H1 (cell line): ENCODE measurements around the gene SPDEF. TPM values are rescaled to one million over a fixed set of nuclear protein-coding genes. Genes with fewer than 3 reads are reported as not detected.

Experiments
- CTCF ChIA-PET: fragments of 300-600 bp; sonication (Branson Sonifier 250); formaldehyde crosslinking; loops from one replicate; lab custom pipeline; 2021; ENCODE audit not compliant: partially characterized antibody; lab: Charles Lee
- POLR2A ChIA-PET: fragments of 300-600 bp; sonication (Branson Sonifier 250); formaldehyde crosslinking; loops from one replicate; lab custom pipeline; 2021; ENCODE audit warnings: inconsistent platforms; ENCODE audit not compliant: partially characterized antibody; lab: Charles Lee
- DNase-seq, 2 experiments: peaks; one replicate each; pipeline versions ENCODE4 v3.0.0 to v3.0.0-alpha.2; 2010 to 2022; ENCODE audit warnings: low spot score in 2 of 2, low read depth in 1 of 2, mixed read lengths in 1 of 2
- FAIRE-seq: peaks from 2 replicates; lab custom pipeline; 2011; peaks lifted over from hg19 to GRCh38; lab: Jason Lieb, UNC
- H2AFZ ChIP-seq: 2 replicates; pipeline ENCODE4 v1.8.1; 2012; ENCODE audit warnings: low read length, inconsistent platforms
- H2AK5ac ChIP-seq: 2 replicates; pipeline ENCODE4 v1.6.1; 2013; ENCODE audit warnings: low read depth, low read length
- H2BK120ac ChIP-seq: replicated peaks from 2 replicates; pipeline ENCODE3; 2013; ENCODE audit warnings: low read depth, low read length, inconsistent platforms
- H2BK12ac ChIP-seq: 2 replicates; pipeline ENCODE4 v1.6.1; 2013; ENCODE audit warnings: low read depth, low read length
- H2BK15ac ChIP-seq: 2 replicates; pipeline ENCODE4 v1.6.1; 2013; ENCODE audit warnings: low read length
- H2BK20ac ChIP-seq: 2 replicates; pipeline ENCODE4 v1.6.1; 2013; ENCODE audit warnings: low read length
- H2BK5ac ChIP-seq: 2 replicates; pipeline ENCODE4 v1.6.1; 2013; ENCODE audit warnings: low read depth, low read length
- H3K14ac ChIP-seq: 2 replicates; pipeline ENCODE4 v1.6.1; 2013; ENCODE audit warnings: inconsistent platforms; ENCODE audit not compliant: insufficient read length
- H3K18ac ChIP-seq: 2 replicates; pipeline ENCODE4 v1.6.1; 2013; ENCODE audit warnings: low read length; ENCODE audit errors: extremely low read depth
- H3K23ac ChIP-seq: 2 replicates; pipeline ENCODE4 v1.6.1; 2013; ENCODE audit warnings: inconsistent platforms; ENCODE audit not compliant: insufficient read length
- H3K23me2 ChIP-seq: 2 replicates; pipeline ENCODE4 v1.6.1; 2013; ENCODE audit warnings: low read depth, low read length
- H3K27ac ChIP-seq: 2 replicates; pipeline ENCODE4 v1.6.1; 2011; ENCODE audit warnings: low read depth, low read length, inconsistent platforms
- H3K27me3 ChIP-seq, 4 experiments: replicated peaks in 1 of 4; 1 replicate in 1 of 4; 2 replicates in 3 of 4; pipeline versions ENCODE4 v1.6.1 to v1.8.1; 2011 to 2013; ENCODE audit warnings: low read length in 3 of 4, mild to moderate bottlenecking in 3 of 4, inconsistent platforms in 2 of 4, mixed read lengths in 2 of 4, moderate library complexity in 1 of 4; ENCODE audit not compliant: control insufficient read depth in 3 of 4, insufficient read depth in 3 of 4; ENCODE audit errors: extremely low read depth in 1 of 4
- H3K36me3 ChIP-seq, 4 experiments: 2 replicates each; pipeline versions ENCODE4 v1.6.1 to v1.8.1; 2011 to 2013; ENCODE audit warnings: mild to moderate bottlenecking in 4 of 4, low read length in 3 of 4, moderate library complexity in 2 of 4, control low read depth in 1 of 4, inconsistent platforms in 1 of 4; ENCODE audit not compliant: insufficient read depth in 4 of 4, control insufficient read depth in 2 of 4
- H3K4ac ChIP-seq: replicated peaks from 2 replicates; pipeline ENCODE3; 2013; ENCODE audit warnings: low read length, low read depth, mixed read lengths, inconsistent platforms; ENCODE audit not compliant: insufficient read length
- H3K4me1 ChIP-seq, 4 experiments: replicated peaks in 1 of 4; 1 replicate in 1 of 4; 2 replicates in 3 of 4; pipeline versions ENCODE4 v1.6.1 to v1.8.1; 2011 to 2013; ENCODE audit warnings: low read length in 3 of 4, inconsistent platforms in 2 of 4, mixed read lengths in 1 of 4; ENCODE audit not compliant: insufficient read depth in 4 of 4, control insufficient read depth in 3 of 4
- H3K4me2 ChIP-seq, 2 experiments: 2 replicates each; pipeline versions ENCODE4 v1.6.1 to v1.8.1; 2011 to 2013; ENCODE audit warnings: low read depth in 2 of 2, low read length in 2 of 2, control low read depth in 1 of 2, inconsistent platforms in 1 of 2, mild to moderate bottlenecking in 1 of 2; ENCODE audit not compliant: insufficient read depth in 1 of 2
- H3K4me3 ChIP-seq, 4 experiments: fragments of 200-600, 300-600 bp in 1 of 4; sonication (generic), shearing (Covaris generic), sonication (Bioruptor Twin) in 1 of 4; 2 replicates each; pipeline versions ENCODE4 v1.5.1 to v1.8.1; 2011 to 2016; ENCODE audit warnings: low read length in 4 of 4, low read depth in 3 of 4, control low read depth in 2 of 4, inconsistent platforms in 2 of 4, mild to moderate bottlenecking in 2 of 4, mixed read lengths in 1 of 4, moderate library complexity in 1 of 4; ENCODE audit not compliant: insufficient read depth in 2 of 4; ENCODE audit errors: extremely low read depth in 1 of 4
- H3K56ac ChIP-seq: replicated peaks from 2 replicates; pipeline ENCODE3; 2013; ENCODE audit warnings: low read depth, mild to moderate bottlenecking, mixed read lengths, low read length, inconsistent platforms; ENCODE audit not compliant: insufficient read length
- H3K79me1 ChIP-seq: 2 replicates; pipeline ENCODE4 v1.6.1; 2013; ENCODE audit warnings: low read depth, low read length, control low read depth
- H3K79me2 ChIP-seq, 2 experiments: 2 replicates each; pipeline versions ENCODE4 v1.6.1 to v1.8.1; 2012 to 2013; ENCODE audit warnings: low read length in 2 of 2, mild to moderate bottlenecking in 2 of 2, inconsistent platforms in 1 of 2; ENCODE audit not compliant: insufficient read depth in 2 of 2, control insufficient read depth in 1 of 2
- H3K9ac ChIP-seq, 4 experiments: replicated peaks in 1 of 4; 1 replicate in 1 of 4; 2 replicates in 3 of 4; pipeline versions ENCODE4 v1.6.1 to v1.8.1; 2011 to 2013; ENCODE audit warnings: low read depth in 3 of 4, low read length in 3 of 4, control low read depth in 2 of 4, mild to moderate bottlenecking in 2 of 4, moderate library complexity in 2 of 4, inconsistent platforms in 1 of 4; ENCODE audit errors: extremely low read depth in 1 of 4
- H3K9me3 ChIP-seq, 2 experiments: 2 replicates each; pipeline versions ENCODE4 v1.6.1 to v1.8.1; 2012 to 2013; ENCODE audit warnings: mild to moderate bottlenecking in 2 of 2, moderate library complexity in 2 of 2, control low read depth in 1 of 2, inconsistent platforms in 1 of 2, low read depth in 1 of 2, low read length in 1 of 2, mixed read lengths in 1 of 2; ENCODE audit not compliant: insufficient read depth in 2 of 2
- H4K20me1 ChIP-seq, 2 experiments: replicated peaks in 1 of 2; 2 replicates each; pipeline versions ENCODE3 to v1.8.1; 2011 to 2013; ENCODE audit warnings: inconsistent platforms in 2 of 2, low read length in 2 of 2, mild to moderate bottlenecking in 1 of 2; ENCODE audit not compliant: insufficient read depth in 2 of 2, control insufficient read depth in 1 of 2
- H4K5ac ChIP-seq: 2 replicates; pipeline ENCODE4 v1.6.1; 2013; ENCODE audit warnings: low read length, low read depth, mixed read lengths, inconsistent platforms; ENCODE audit not compliant: insufficient read length
- H4K8ac ChIP-seq: 2 replicates; pipeline ENCODE4 v1.8.0; 2013; ENCODE audit warnings: mild to moderate bottlenecking, moderate library complexity, low read length, inconsistent platforms; ENCODE audit not compliant: insufficient read depth; ENCODE audit errors: extremely low read depth
- H4K91ac ChIP-seq: replicated peaks from 2 replicates; pipeline ENCODE3; 2013; ENCODE audit warnings: low read length, mixed read lengths, inconsistent platforms; ENCODE audit not compliant: insufficient read length
- CEBPB ChIP-seq: IDR thresholded peaks from 2 replicates; pipeline ENCODE4 v1.6.1; 2012; ENCODE audit warnings: low read depth, low read length
- CTBP2 ChIP-seq: IDR thresholded peaks from 2 replicates; pipeline ENCODE4 v1.7.0; 2011; ENCODE audit warnings: borderline replicate concordance, mild to moderate bottlenecking, moderate library complexity, mixed read lengths, low read length; ENCODE audit not compliant: insufficient read depth, insufficient read length
- HDAC2 ChIP-seq, 2 experiments: fragments of 300-600 bp in 1 of 2; sonication (generic) in 1 of 2; IDR thresholded peaks; 2 replicates each; pipeline ENCODE4 v1.6.1; 2011 to 2012; ENCODE audit warnings: low read depth in 2 of 2, low read length in 2 of 2, mild to moderate bottlenecking in 2 of 2, moderate library complexity in 2 of 2, borderline replicate concordance in 1 of 2, inconsistent platforms in 1 of 2
- KDM1A ChIP-seq: fragments of 200-600, 300-600 bp; sonication (generic); IDR thresholded peaks from 2 replicates; pipeline ENCODE4 v1.7.1; 2016; ENCODE audit warnings: mild to moderate bottlenecking, low read length, borderline replicate concordance
- WGBS, 2 experiments: shearing (Covaris generic) in 1 of 2; methylation state at CpG; one replicate each; pipeline versions ENCODE4 v1.1.6 to v1.1.7; 2013 to 2015; ENCODE audit warnings: low lambda C conversion rate in 2 of 2, mixed read lengths in 2 of 2, inconsistent platforms in 1 of 2, low coverage in 1 of 2, missing lambda C conversion rate in 1 of 2; ENCODE audit not compliant: insufficient replicate concordance in 2 of 2, insufficient coverage in 1 of 2, insufficient read length in 1 of 2; ENCODE audit errors: extremely low coverage in 1 of 2, missing lambda C conversion rate in 1 of 2; 5-methylcytosine and 5-hydroxymethylcytosine counted together
- polyA plus RNA-seq, 7 experiments: library from polyadenylated mRNA; depleted of rRNA in 3 of 7; stranded (reverse) in 5 of 7; unstranded in 2 of 7; fragments of >200 nt in 5 of 7; fragments of 200-250 nt in 2 of 7; gene quantifications; 1 replicate in 5 of 7; 2 replicates in 1 of 7; 4 replicates in 1 of 7; pipeline versions ENCODE4 v1.2.1 to v1.2.3, GENCODE V29; 2011 to 2013; ENCODE audit warnings: missing spikeins in 2 of 7, mixed read lengths in 2 of 7
- total RNA-seq: library from RNA; stranded (reverse); fragmentation: NEBNext Ultra II Directional; extraction: Animal tissue kit (Norgen Biotek cat#: 25700); gene quantifications from 2 replicates; pipeline ENCODE4 v1.2.1, GENCODE V29; 2021
- TF ChIP-seq, protein P1 (sequence below): IDR thresholded peaks from 2 replicates; pipeline ENCODE4 v1.6.1; 2012; ENCODE audit warnings: inconsistent platforms

The SPDEF gene
- total and polyA plus RNA-seq, 2 of the 8 experiments (the other 6 are each of a cell fraction or from before 2014, with no cell fraction given), result 0.15 to 0.30 TPM

- H2AK5ac ChIP-seq, result 0 out of 2 replicates have a peak overlapping the region, but pooled peaks have one; percentile 10
- no peak overlapping the region for H4K8ac ChIP-seq
- ChIA-PET CTCF (interaction anchor here (0.6 to 3.9 kb wide), 7 partner anchors 8 to 480 kb away, joined by 3 to 16 read pairs (median 4); no protein-coding TSS in a partner anchor), POLR2A (interaction anchor here (0.7 kb wide), 1 partner anchor 18 kb away, joined by 3 read pairs; no protein-coding TSS in a partner anchor)
- no peak overlapping the region for H3K14ac ChIP-seq
- 0 out of 2 replicates have a peak overlapping the region, but pooled peaks have one; percentile 48 for H2BK20ac ChIP-seq
- WGBS, 2 experiments, result 92% methylated on average over 15 of the region's 15 CpGs; no CpG with 5 or more reads in 1 of the 2 experiments
- 0 out of 2 replicates have a peak overlapping the region, but pooled peaks have one; percentile 72 for H2BK15ac ChIP-seq
- H3K27me3 ChIP-seq, result no peaks in the 10 kb centered on the region
- H3K79me2 ChIP-seq, result no peaks in the 10 kb centered on the region
- H2AFZ ChIP-seq, result no peak overlapping the region
- no peaks in the 10 kb centered on the region for H4K20me1 ChIP-seq
- no peak overlapping the region for H3K4ac ChIP-seq
- H3K9me3 ChIP-seq, result no peaks in the 10 kb centered on the region
- H4K5ac ChIP-seq, result no peak overlapping the region
- H3K4me1 ChIP-seq, result peaks cover 0 to 4% (median 2%) of the 10 kb centered on the region in 4 experiments; a peak in 4 of 7 replicates
- H3K18ac ChIP-seq, result no peak overlapping the region
- H3K56ac ChIP-seq, result no peak overlapping the region
- no peaks in the 10 kb centered on the region for H3K36me3 ChIP-seq
- no peaks in the 10 kb centered on the region for H3K79me1 ChIP-seq
- TF ChIP-seq, protein P1, sequence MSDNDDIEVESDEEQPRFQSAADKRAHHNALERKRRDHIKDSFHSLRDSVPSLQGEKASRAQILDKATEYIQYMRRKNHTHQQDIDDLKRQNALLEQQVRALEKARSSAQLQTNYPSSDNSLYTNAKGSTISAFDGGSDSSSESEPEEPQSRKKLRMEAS, result no peak
- no peak for TF ChIP-seq CTBP2
- TF ChIP-seq HDAC2 (IDR thresholded peaks at IDR 0.05; ENCODE audit: borderline replicate concordance in 1 of 2, low read depth in 2 of 2, low read length in 2 of 2), result peak in 1 of 2 experiments; percentile 68; a peak in 1 of 4 replicates
- TF ChIP-seq CEBPB, result no peak
- peak; percentile 92 for TF ChIP-seq KDM1A
- no peak overlapping the region for H2BK120ac ChIP-seq
- DNase-seq (no peak), FAIRE-seq (no peak)
- no peak overlapping the region for H3K9ac ChIP-seq
- no peak overlapping the region for H3K4me3 ChIP-seq
- H3K27ac ChIP-seq, result no peak overlapping the region
- H3K4me2 ChIP-seq, result no peak overlapping the region
- H2BK5ac ChIP-seq, result no peak overlapping the region
- no peak overlapping the region for H4K91ac ChIP-seq
- H3K23me2 ChIP-seq, result no peaks in the 10 kb centered on the region
- H3K23ac ChIP-seq, result no peak overlapping the region
- H2BK12ac ChIP-seq, result peak overlapping the region; percentile 50; the same call in 1 of the 2 replicates
Observed at GRCh38 chr6:34536959-34537848, 18.9 kb downstream of the SPDEF start.
